Epithelial cell of proximal tubule (primary cell): ENCODE results near the gene MORN4. TPM values are rescaled to one million over a fixed set of nuclear protein-coding genes. Genes with fewer than 3 reads are reported as not detected.

Experiments
- DNase-seq: peaks from one replicate; pipeline ENCODE4 v3.0.0-alpha.2; 2011; ENCODE audit warnings: low read depth
- H3K4me3 ChIP-seq: 2 replicates; pipeline ENCODE4 v1.5.1; 2011; ENCODE audit warnings: low read depth, mild to moderate bottlenecking, low read length
- CTCF ChIP-seq: conservative IDR thresholded peaks from 2 replicates; pipeline ENCODE4 v1.5.1; 2012; ENCODE audit warnings: low read depth, mild to moderate bottlenecking, low read length
- total RNA-seq: library from RNA; depleted of rRNA; stranded (reverse); fragments of >200 nt; gene quantifications from 2 replicates; pipeline ENCODE4 v1.2.3, GENCODE V29; 2015

The MORN4 gene
- total RNA-seq, 1 donor from 2014 or later: 5.7 TPM

DNA sequence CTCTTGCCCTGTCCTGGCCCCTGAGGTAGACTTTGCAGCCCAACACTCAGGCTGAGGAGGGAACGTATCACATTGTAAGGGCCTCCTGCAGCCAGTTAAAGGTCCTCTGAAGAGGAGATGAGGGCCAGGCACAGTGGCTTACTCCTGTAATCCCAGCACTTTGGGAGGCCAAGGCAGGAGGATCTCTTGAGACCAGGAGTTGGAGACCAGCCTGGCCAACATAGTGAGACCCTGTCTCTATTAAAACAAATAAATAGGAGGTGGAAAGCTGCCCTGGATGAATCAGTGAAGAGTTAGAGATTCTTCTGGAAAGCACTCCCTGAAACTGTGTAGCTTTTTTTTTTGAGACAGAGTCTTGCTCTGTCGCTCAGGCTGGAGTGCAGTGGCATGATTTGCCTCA is 46.1 kb downstream of the MORN4 start:
- H3K4me3 ChIP-seq: peak overlapping the region; percentile 2
- DNase-seq: no peak
- TF ChIP-seq CTCF: no peak

- peak overlapping the region; percentile 57 for H3K4me3 ChIP-seq
- TF ChIP-seq CTCF: no peak
- no peak for DNase-seq
These were observed 47.9 kb downstream of the MORN4 start for GRCh38 chr10:97585439-97585811.

- TF ChIP-seq CTCF: no peak
- no peak for DNase-seq
- H3K4me3 ChIP-seq: peak overlapping the region; percentile 57
These were observed 48.4 kb downstream of the MORN4 start for GRCh38 chr10:97584798-97585438.

DNA sequence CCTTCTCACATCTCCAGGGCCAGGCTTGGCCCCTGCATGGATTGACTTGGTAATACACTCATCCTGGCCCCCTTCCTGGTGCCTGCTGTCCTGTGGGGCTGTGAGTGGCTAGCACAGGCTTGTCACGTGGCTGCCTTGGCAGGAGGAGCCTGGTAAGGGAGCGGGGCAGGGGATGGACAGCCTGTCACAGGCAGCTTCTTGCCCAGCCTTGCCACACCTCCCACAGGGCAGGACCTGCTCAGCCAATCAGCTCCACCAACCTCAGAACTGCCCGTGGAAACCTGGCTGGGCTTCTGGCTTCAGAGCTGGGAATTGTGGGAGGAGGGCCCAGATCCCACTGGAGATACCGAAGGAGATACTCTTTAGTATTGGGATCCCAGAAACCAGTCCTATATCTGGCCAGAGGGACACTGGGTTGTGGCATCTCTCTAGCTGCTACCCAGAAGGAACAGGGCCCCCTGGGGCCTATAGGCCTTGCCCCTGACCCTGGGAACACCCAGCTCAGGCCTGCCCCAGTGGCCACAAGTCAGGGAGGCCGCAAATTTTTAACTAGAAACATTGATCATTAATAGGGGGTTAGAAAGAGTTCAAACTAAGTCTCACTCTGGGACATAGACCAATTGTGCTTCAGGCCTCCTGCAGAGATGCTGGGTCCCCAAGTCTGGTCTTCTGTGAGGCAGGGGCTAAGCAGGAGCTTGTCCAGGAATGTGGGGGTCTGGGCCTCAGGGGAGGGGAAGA is 49.1 kb downstream of the MORN4 start, which contains the start of gene HOGA1:
HOGA1 (plus strand) TSS at position 330 of the 738 bp plus-strand sequence; CDS start at position 645, 315 bp downstream.
- DNase-seq: peak; percentile 87
- peak within 1 kb of the TSS; percentile 57 for H3K4me3 ChIP-seq
- no peak for TF ChIP-seq CTCF

- TF ChIP-seq CTCF: no peak
These were observed 49.8 kb downstream of the MORN4 start for GRCh38 chr10:97583476-97583875.

DNA sequence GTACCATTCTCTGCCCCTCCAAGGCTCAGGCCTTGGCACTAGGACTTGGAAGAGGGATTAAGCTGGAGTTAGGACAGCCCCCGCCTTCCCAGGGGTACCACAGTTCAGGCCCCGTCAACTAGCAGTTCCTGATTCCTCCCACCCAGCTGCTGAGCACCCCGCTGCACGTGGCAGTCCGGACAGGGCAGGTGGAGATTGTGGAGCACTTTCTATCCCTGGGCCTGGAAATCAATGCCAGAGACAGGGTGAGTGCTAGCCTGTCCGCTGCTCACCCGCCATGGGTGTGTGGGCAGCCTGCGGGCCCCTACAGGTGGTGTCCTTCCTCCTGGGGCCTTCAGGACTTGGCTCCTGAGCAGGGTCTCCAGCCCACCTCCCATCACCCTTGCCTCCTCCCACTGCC is 51.1 kb downstream of the MORN4 start:
- no peak overlapping the region for H3K4me3 ChIP-seq
- no peak for DNase-seq
- TF ChIP-seq CTCF: no peak

More at GRCh38 chr10:97583476-97583875, 49.8 kb downstream of the MORN4 start:
- H3K4me3 ChIP-seq: no peak overlapping the region
- no peak for DNase-seq
